Forelimb muscle (tissue), 1 donor: Measurements from ENCODE around the gene SH3BP5. TPM values are rescaled to one million over a fixed set of nuclear protein-coding genes. Genes with fewer than 3 reads are reported as not detected.

Experiments
- DNase-seq: peaks from one replicate; pipeline ENCODE4 v3.0.0-alpha.2; 2013; ENCODE audit warnings: low read depth
- polyA plus RNA-seq: library from polyadenylated mRNA; unstranded; fragments of 120-200 nt; gene quantifications from one replicate; pipeline ENCODE4 v1.2.1, GENCODE V29; 2013; ENCODE audit not compliant: insufficient read length

Gene SH3BP5
- polyA plus RNA-seq, 1 donor, result 24.9 TPM

DNA sequence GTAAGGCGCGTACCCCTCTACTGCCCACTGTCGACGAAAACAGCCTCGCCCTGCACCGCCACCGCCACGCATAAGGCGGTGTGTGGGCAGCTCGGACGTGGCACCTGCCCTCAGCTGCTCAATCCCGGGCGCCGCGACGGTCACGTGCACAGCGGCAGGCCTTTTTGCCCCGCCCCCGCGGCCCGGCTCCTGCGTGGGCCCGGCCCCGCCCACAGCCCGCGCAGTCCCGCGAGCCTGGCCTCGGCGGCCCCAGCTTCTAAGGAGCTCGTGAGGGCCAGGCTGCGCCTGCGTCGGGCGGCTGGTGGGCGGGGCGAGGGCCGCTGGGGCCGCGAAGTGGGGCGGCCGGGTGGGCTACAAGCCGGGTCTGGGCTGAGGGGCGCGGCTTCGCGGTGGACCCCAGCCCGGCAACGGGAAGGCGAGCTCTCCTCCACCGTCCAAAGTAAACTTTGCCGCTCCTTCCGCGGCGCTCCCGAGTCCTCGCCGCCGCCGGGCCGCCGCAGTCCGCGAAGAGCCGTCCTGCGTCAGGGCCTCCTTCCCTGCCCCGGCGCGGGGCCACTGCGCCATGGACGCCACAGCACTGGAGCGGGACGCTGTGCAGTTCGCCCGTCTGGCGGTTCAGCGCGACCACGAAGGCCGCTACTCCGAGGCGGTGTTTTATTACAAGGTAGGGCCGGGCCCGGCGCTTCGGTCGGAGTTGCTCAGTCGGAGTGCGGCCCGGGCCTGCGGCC lies 126.3 kb downstream of the SH3BP5 start, which contains the start of gene CAPN7:
CAPN7 (plus strand) TSS at position 313 of the 728 bp plus-strand sequence; CDS start at position 563, 250 bp downstream.
- DNase-seq, result peak; percentile 64

DNA sequence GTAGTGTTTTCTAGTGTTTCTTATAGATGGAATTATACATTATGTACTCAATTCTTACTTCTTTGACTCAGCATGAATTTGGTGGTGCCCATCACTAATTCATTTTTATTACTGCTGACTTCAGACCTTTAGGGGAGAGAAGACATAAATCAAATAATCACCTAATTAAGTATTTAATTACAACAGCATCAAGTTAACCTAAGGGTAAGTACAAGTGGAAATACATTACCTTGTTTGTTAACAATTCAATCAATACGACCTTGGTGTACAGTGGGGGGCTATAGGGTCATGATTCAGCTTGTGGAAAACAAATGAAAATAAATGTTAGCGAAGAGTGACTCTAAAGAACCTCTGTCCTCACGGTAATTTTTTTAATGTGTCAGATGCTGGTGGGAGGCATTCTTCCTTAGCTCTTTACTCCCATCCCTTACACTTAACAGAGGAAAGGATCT lies 126.9 kb downstream of the SH3BP5 start:
- no peak for DNase-seq

Other genes with a start within 250 kb of the SH3BP5 start
- 22.2 TPM for gene RBSN, start 233.4 kb downstream of the SH3BP5 start, polyA plus RNA-seq
- 24.9 TPM for gene CAPN7, start 126.3 kb downstream of the SH3BP5 start, polyA plus RNA-seq
- 17.1 TPM for gene METTL6, start 95.0 kb upstream of the SH3BP5 start, polyA plus RNA-seq
- gene EAF1, start 95.0 kb upstream of the SH3BP5 start, polyA plus RNA-seq, result 11.3 TPM
- gene COLQ, start 189.1 kb upstream of the SH3BP5 start, polyA plus RNA-seq, result 24.7 TPM